Fibroblast of skin of scalp (primary cell): ENCODE results near the gene GALR2.

Source experiments
- DNase-seq: peaks from one replicate; pipeline ENCODE4 v3.0.0-alpha.2; 2013

GALR2 gene

GRCh38 chr17:76095943-76096342 is 21.4 kb downstream of the GALR2 start:
- no peak for DNase-seq

GRCh38 chr17:76097716-76098295 is 23.2 kb downstream of the GALR2 start:
- DNase-seq, result no peak

DNA sequence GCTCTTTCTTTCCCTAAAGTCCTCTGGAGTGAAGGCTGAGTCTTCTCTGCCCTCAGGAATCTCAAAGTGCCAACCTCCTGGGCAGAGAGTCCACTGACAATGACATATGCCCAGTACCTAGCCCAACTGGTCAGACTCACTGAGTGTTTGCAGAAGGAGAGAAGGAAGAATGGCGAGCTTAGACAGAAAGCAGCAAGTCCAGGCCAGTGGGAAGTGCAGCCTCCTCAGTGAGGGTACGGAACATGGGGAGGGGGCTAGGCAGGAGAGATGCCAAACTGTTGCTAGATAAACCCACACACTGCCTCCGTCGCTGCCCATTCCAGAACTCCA is 28.3 kb downstream of the GALR2 start:
- no peak for DNase-seq

- peak; percentile 92 for DNase-seq
These were observed 28.9 kb downstream of the GALR2 start, which contains the start of gene EXOC7 for GRCh38 chr17:76103274-76104139. EXOC7 (minus strand) TSS chr17:76103787; CDS start chr17:76103692, 95 bp downstream.

GRCh38 chr17:76104140-76104895 is 29.7 kb downstream of the GALR2 start:
- no peak for DNase-seq

GRCh38 chr17:76104896-76105231 is 30.3 kb downstream of the GALR2 start:
- DNase-seq, result no peak

DNA sequence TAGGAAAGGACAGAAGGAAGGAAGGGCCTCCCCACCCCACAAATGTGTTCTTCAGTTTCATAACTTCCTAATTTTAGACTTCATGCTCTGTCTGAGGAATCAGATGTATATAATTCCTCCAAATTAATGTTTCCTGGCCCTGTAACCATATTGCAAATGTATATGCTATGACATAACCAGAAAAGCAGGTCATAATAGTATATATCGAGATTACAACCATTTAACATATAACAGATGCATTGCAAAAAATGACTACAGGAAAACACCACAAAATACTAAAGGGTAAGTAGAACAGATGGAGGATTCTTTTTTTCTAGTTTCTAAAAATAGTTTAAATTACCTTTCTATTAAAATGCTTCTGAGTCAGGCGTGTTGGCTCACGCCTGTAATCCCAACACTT is 32.1 kb downstream of the GALR2 start:
- no peak for DNase-seq

DNA sequence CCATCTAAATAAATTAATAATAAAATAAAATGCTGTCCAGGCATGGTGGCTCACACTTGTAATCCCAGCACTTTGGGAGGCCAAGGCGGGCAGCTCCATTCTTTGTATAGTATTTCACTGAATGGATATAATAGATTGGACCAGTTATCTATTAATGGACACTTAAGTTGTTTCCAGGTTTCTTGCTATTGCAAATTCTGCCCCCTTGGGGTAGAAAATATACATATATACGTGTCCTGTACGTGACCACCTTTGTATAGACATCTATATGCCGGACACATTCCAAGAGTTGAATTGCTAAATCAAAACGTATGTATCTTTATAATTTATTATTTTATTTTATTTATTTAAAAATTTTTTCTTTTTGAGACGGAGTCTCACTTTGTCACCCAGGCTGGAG is 32.9 kb downstream of the GALR2 start:
- peak; percentile 23 for DNase-seq

- DNase-seq, result no peak
These were observed 37.4 kb downstream of the GALR2 start for GRCh38 chr17:76111956-76112355.

DNA sequence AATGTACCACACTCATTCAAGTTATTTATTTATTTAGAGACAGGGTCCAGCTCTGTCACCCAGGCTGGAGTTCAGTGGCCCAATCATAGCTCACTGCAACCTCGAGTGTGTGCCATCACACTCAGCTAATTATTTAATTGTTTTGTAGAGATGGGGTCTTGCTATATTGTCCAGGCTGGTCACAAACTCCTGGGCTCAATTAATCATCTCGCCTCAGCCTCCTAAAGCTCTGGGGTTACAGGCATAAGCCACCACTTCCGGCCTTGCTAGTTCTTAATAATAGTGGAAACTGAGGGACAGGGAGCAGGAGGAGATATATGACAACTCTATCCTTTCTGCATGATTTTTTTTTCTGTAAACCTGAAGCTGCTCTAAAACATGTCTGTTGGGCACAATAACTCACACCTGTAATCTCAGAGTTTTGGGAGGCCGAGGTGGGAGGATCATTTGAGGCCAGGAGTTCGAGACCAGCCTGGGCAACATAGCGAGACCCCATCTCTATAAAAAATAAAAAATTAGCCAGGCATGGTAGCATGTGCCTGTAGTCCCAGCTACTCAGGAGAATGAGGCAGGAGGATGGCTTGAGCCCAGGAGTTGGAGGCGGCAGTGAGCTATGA is 40.7 kb downstream of the GALR2 start:
- no peak for DNase-seq

DNA sequence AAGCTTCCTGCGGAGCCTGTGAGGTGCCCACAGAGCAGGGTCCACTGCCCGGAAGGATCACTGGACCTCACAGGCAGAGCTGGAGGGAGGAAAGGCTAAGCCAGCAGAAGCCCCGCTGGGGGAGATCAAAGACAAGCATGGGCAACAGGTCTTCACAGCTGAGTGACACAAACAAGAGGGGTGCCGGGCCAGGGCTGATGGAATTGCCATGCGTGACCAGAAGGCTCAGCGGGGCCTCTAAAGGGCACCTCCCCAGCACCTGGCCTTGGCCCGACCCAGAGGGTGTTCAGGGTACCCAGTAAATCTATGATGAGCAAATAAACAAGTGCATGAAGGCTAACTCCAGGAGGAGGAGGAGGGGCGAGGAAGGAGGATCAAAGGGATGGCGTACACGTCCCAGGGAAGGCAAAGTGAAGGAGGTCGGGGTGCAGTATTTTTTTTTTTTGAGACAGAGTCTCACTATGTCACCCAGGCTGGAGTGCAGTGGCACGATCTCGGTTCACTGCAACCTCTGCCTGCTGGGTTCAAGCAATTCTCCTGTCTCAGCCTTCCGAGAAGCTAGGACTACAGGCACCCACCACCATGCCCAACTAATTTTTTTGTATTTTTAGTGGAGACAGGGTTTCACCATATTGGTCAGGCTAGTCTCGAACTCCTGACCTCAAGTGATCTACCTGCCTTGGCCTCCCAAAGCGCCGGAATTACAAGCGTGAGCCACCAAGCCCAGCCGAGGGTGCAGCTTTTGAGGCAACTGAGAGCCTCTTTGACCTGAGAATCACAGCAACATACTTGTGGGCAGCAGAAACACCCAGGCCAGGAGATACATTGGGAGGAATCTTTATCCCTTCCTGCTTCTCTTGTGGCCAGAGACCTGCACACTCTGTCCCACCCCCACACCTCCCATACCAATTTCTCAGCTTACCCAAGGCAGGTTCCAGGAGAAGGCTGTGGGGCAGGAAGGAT is 45.1 kb downstream of the GALR2 start:
- DNase-seq, result no peak

DNA sequence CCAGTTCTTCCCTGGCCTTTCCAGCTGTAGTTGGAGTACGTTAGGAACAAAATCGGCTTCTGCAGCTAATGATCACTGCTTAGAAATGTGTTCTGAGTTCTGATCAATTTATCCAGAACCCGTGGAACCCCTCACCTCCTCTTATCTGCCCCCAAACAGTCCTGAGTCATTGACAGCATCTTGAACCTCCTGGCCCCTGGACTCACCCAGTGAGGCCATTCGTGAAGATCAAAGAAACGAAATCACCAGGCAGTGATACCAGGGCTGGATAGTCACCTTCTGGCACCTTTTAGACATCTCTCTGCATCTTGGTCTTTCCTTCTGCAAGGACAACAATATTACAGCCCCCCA is 46.1 kb downstream of the GALR2 start:
- DNase-seq, result no peak

DNA sequence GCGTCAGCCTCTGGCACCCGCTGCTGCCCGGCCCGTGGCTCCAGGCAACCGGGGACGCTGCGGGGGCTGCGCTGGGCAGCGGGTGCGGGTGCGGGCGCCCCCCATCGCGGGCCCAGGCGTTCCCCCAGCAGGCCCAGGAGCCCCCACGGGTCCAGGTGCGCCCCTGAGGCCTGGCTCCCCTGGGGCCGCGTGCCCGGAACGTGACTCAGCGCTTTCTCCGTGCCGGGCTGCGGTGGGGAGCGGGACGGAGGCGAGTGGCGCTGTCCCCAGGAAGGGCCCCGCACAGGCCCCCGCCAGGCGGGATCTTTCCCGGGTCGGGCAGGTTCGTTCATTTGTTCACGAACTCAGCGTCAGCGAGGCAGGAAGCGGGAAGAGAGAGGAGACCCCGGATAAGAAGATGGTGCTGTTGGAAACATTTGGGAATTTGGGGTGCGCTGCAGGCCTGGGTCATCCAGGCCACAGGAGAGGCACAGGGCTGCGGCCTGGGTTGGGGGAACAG is 47.4 kb downstream of the GALR2 start:
- DNase-seq, result peak; percentile 31

DNA sequence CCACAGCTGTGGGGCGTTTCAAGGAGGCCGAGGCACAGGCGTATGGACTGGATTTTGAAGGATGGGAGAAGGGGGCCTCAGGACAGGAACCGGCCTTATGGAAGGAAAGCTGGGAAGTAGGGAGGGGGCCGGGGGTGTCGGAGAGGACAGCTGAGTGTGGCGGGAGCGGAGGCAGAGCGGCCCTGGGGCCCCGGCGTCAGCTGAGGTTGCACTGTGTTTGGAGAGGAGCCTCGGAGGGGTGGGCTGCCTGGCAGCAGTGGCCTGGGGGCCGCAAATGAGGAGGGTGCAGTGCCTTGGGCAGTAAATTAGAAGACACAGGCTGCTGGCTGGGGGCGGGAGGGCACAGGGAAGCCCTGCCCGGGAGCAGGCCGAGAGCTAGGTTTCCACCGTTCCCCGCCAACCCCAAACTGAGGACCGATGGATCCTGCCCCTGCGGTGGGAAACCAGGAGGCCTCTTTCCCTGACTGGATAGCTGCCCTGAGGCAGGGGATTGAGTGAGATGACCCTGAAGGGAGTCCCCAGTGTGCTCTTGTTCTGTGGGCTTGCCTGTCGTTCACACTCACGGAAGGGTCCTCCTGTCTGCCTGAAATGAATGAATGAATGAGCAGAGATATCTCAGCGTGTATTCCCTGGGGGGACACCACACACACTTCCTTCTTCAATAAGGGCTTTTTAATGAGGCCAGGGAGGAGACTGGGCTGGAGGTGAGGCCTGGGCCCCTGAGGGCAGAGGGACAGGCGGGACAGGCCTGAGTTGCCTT is 48.0 kb downstream of the GALR2 start:
- no peak for DNase-seq

GRCh38 chr17:76123191-76123499 is 48.6 kb downstream of the GALR2 start:
- no peak for DNase-seq

DNA sequence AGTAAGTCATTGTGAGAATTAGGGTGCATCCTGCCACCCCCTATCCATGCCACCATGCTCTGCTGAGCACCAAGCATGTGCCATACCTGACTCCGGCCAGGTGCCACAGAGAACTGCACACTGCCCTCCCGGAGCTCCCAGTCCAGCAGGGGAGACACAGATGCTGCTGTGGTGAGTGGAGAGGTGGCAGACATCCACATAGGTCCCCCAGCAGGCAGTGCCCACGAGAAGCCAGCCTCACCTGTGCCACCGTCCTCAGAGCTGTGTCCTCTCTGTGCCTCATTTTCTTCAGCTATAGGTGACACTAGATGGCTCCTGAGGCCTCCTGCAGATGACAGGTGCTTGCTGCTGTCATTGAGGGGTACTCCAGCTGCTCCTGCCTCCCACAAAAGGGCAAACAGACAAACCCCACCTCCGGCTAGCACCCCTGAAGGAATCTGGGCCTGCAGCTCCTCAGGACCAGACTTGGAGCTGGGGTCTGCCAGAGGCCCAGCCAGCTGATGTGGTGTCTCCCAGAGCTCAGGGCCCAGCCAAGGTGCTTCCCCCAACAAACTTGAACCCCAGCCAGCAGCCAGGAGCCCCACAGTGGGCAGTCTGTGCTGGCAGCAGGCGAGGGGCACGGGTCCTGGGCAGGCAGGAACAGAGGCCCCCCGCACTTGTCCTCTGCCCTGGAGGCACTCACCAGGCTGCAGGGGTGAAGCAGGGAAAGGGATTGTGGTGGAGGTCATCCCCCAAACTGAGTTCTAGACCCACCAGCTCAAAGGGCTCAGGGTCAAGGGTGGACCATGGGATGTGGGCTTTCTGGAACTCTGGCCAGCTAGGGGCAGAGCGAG is 49.4 kb downstream of the GALR2 start:
- no peak for DNase-seq

- DNase-seq, result peak; percentile 20
These were observed 50.2 kb downstream of the GALR2 start for GRCh38 chr17:76124582-76125390.

DNA sequence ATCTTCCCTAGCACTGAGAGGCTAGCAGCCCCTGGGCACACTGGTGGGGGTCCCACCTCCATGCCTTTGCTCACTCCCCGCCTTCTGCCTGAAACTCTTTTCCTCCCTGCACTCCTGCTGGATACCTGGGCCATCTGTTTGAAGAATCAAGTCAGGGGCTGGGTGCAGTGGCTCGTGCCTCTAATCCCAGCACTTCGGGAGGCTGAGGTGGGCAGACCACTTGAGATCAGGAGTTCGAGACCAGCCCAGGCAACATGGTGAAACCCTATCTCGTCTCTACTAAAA is 50.8 kb downstream of the GALR2 start:
- no peak for DNase-seq

- DNase-seq, result no peak
These were observed 51.3 kb downstream of the GALR2 start for GRCh38 chr17:76125922-76126321.
